Hepatocyte (in vitro differentiated cells): Measurements from ENCODE around the gene EXOC7. TPM values are rescaled to one million over a fixed set of nuclear protein-coding genes. Genes with fewer than 3 reads are reported as not detected.

Source experiments
- DNase-seq: peaks from one replicate; pipeline ENCODE4 v3.0.0-alpha.2; 2016; ENCODE audit warnings: low spot score
- H2AFZ ChIP-seq: fragments of 200-600 bp; sonication (generic); 2 replicates; pipeline ENCODE4 v1.6.0; 2016; ENCODE audit warnings: antibody characterized with exemption, mild to moderate bottlenecking
- H3K27ac ChIP-seq: fragments of 200-600 bp; sonication (generic); 2 replicates; pipeline ENCODE4 v1.5.1; 2016; ENCODE audit warnings: mild to moderate bottlenecking
- H3K27me3 ChIP-seq: fragments of 200-600 bp; sonication (generic); 2 replicates; pipeline ENCODE4 v1.6.1; 2016
- H3K36me3 ChIP-seq: fragments of 200-600 bp; sonication (generic); replicated peaks from 2 replicates; pipeline ENCODE4 v1.5.1; 2016; ENCODE audit warnings: low read depth; ENCODE audit not compliant: insufficient read depth
- H3K4me1 ChIP-seq: fragments of 200-600 bp; sonication (generic); 2 replicates; pipeline ENCODE4 v1.5.1; 2016; ENCODE audit warnings: mild to moderate bottlenecking, moderate library complexity; ENCODE audit not compliant: insufficient read depth
- H3K4me2 ChIP-seq: fragments of 200-600 bp; sonication (generic); 2 replicates; pipeline ENCODE4 v1.6.0; 2016
- H3K4me3 ChIP-seq: fragments of 200-600 bp; sonication (generic); 2 replicates; pipeline ENCODE4 v1.5.1; 2016; ENCODE audit warnings: mild to moderate bottlenecking
- H3K79me2 ChIP-seq: fragments of 200-600 bp; sonication (generic); 2 replicates; pipeline ENCODE4 v1.6.0; 2017; ENCODE audit warnings: mild to moderate bottlenecking
- H3K9me2 ChIP-seq: fragments of 200-600 bp; sonication (generic); replicated peaks from 2 replicates; pipeline ENCODE4 v1.6.0; 2017; ENCODE audit warnings: mild to moderate bottlenecking; ENCODE audit not compliant: insufficient read depth
- H3K9me3 ChIP-seq: fragments of 200-600 bp; sonication (generic); 2 replicates; pipeline ENCODE4 v1.5.1; 2016; ENCODE audit warnings: low read depth, mild to moderate bottlenecking
- H4K20me1 ChIP-seq: fragments of 200-600 bp; sonication (generic); 2 replicates; pipeline ENCODE4 v1.6.0; 2016; ENCODE audit warnings: mild to moderate bottlenecking; ENCODE audit not compliant: insufficient read depth, poor library complexity, severe bottlenecking
- EZH2 ChIP-seq: fragments of 200-600 bp; sonication (generic); IDR thresholded peaks from 2 replicates; pipeline ENCODE4 v1.6.1; 2016; ENCODE audit warnings: antibody characterized with exemption, mild to moderate bottlenecking, borderline replicate concordance
- EZH2phosphoT487 ChIP-seq: fragments of 200-600 bp; sonication (generic); IDR thresholded peaks from one replicate; pipeline ENCODE4 v1.6.1; 2018; ENCODE audit warnings: antibody characterized with exemption, mild to moderate bottlenecking, low read depth, moderate library complexity; ENCODE audit not compliant: unreplicated experiment, severe bottlenecking
- WGBS: methylation state at CpG from one replicate; pipeline ENCODE4 v1.1.6; 2016; ENCODE audit warnings: low lambda C conversion rate; ENCODE audit errors: missing lambda C conversion rate; 5-methylcytosine and 5-hydroxymethylcytosine counted together
- polyA plus RNA-seq: library from polyadenylated mRNA; unstranded; fragments of >200 nt; fragmentation: Nextera tagmentation; extraction: Ambion mirVana; gene quantifications from 2 replicates; pipeline ENCODE4 v1.2.1, GENCODE V29; 2016
- total RNA-seq: library from RNA; depleted of rRNA; stranded (reverse); fragments of >200 nt; gene quantifications from 2 replicates; pipeline ENCODE4 v1.2.3, GENCODE V29; 2014
- TF ChIP-seq, protein P1 (sequence below): fragments of 200-600 bp; sonication (generic); IDR thresholded peaks from 2 replicates; pipeline ENCODE4 v1.5.1; 2016; ENCODE audit warnings: antibody characterized with exemption, mild to moderate bottlenecking; ENCODE audit not compliant: poor library complexity

The EXOC7 gene
- total and polyA plus RNA-seq, 2 experiments from 2014 or later = 92.9 to 95.6 TPM

DNA sequence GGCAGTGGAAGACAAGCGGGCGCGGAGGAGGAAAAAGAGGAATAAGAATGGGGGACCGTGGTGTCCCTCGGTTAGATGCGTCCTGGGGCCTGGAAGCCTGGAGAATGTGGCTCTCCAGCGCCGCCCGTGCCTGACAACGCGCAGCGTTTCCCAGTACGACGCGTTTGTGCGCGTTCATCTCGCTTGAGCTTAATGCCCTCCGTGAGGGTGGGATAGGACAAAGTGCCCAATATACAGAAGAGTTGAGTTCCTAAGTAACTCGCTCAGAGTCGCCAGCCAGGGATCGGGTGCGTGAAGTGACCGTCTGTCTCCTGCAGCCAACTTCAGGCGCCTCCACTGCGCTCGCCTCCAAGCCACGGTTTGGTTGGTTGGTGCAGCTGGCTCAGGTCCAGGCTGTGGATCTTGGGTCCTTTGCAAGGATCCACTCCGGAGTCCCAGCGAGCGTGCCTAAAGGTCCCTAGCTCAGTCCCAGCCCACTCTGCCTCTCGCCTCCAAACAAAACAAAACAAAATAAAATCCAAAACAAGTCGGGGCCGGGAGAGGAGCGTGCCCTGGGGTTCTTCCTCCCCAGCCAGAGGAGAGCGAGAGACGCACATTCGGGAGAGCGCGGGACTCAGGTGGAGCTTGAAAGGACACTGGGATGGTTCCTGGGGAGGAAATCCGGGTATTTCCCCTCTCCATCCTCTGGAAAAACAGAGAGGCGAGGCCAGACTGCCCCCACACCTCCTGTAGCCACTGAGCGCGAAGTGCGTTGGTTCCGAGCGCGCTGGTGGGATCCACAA is 28.0 kb downstream of the EXOC7 start:
- TF ChIP-seq EZH2 (no peak), EZH2phosphoT487 (no peak)
- TF ChIP-seq, protein P1, sequence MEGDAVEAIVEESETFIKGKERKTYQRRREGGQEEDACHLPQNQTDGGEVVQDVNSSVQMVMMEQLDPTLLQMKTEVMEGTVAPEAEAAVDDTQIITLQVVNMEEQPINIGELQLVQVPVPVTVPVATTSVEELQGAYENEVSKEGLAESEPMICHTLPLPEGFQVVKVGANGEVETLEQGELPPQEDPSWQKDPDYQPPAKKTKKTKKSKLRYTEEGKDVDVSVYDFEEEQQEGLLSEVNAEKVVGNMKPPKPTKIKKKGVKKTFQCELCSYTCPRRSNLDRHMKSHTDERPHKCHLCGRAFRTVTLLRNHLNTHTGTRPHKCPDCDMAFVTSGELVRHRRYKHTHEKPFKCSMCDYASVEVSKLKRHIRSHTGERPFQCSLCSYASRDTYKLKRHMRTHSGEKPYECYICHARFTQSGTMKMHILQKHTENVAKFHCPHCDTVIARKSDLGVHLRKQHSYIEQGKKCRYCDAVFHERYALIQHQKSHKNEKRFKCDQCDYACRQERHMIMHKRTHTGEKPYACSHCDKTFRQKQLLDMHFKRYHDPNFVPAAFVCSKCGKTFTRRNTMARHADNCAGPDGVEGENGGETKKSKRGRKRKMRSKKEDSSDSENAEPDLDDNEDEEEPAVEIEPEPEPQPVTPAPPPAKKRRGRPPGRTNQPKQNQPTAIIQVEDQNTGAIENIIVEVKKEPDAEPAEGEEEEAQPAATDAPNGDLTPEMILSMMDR = no peak
- Histone ChIP-seq H3K79me2 (peaks cover 17% of the 10 kb centered on the region), H3K4me3 (no peak overlapping the region), H3K27ac (no peak overlapping the region), H3K4me1 (peaks cover 32% of the 10 kb centered on the region), H3K9me2 (no peaks in the 10 kb centered on the region), H4K20me1 (peaks cover 7% of the 10 kb centered on the region), H2AFZ (no peak overlapping the region), H3K9me3 (no peaks in the 10 kb centered on the region), H3K27me3 (peaks cover 70% of the 10 kb centered on the region), H3K36me3 (no peaks in the 10 kb centered on the region), H3K4me2 (peak overlapping the region; percentile 73)
- WGBS = 10% methylated on average over 45 of the region's 48 CpGs
- no peak for DNase-seq

- Histone ChIP-seq H3K4me3 (no peak within 1 kb of the TSS), H3K27me3 (peaks cover 63% of the 10 kb centered on the region), H3K79me2 (peaks cover 26% of the 10 kb centered on the region), H3K4me2 (peak within 1 kb of the TSS; percentile 73), H4K20me1 (peaks cover 7% of the 10 kb centered on the region), H3K36me3 (no peaks in the 10 kb centered on the region), H3K4me1 (peaks cover 24% of the 10 kb centered on the region), H3K9me3 (no peaks in the 10 kb centered on the region), H3K27ac (no peak within 1 kb of the TSS), H2AFZ (no peak within 1 kb of the TSS), H3K9me2 (no peaks in the 10 kb centered on the region)
- 3% methylated on average over 74 of the region's 92 CpGs for WGBS
- TF ChIP-seq, protein P1 = no peak
- TF ChIP-seq EZH2 (peak; percentile 53), EZH2phosphoT487 (peak; percentile 7)
- DNase-seq = peak; percentile 2
Observed at GRCh38 chr17:76074390-76075363, 28.9 kb downstream of the EXOC7 start, which contains the start of gene GALR2. Gene GALR2 (plus strand): TSS chr17:76074781. CDS start chr17:76074884, 103 bp downstream.

DNA sequence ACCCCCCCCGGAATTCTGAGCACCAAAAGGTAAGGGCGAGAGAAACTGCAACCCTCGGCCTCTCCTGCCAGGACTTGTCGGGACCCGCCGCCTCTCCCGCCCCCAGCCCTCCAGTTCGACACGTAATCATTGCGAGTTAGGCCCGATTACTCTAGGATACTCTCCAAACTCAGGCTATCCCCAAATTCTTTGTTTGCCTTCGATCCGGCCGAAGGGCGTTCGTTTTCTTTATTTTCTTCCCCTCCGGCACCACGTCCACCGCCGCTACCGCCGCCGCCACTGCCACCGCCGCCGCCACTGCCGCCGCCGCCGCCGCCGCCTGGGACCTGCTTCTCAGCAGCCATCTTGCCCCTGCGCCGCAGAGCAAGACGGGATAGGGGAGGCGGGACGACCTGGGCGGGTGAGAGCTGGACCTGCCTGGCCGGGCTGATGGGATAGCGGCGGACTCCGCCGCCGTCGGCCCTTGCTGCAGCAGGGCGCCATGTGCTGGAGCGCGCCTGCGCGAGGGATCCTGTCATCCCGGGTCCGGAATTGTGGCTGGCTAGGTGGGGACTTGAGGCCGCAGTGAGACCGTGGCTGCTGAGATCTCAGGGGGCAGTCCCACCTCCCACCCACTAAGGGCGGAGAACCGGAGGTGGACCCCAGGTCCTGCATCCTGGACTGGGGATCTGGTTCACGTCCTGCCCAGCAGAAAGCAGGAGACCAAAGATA is 31.3 kb downstream of the EXOC7 start, which contains the start of gene SRP68:
Gene SRP68, minus strand, starts transcription at position 370 of the 711 bp plus-strand sequence. Its CDS starts 26 bp downstream, at position 344.
- H3K9me2 ChIP-seq = no peaks in the 10 kb centered on the region
- H3K4me1 ChIP-seq = peaks cover 23% of the 10 kb centered on the region

More for the DNA sequence above, 31.3 kb downstream of the EXOC7 start, which contains the start of gene SRP68:
- H3K27ac ChIP-seq = peak within 1 kb of the TSS; percentile 74
- H2AFZ ChIP-seq = peak within 1 kb of the TSS; percentile 91
- peaks cover 45% of the 10 kb centered on the region for H3K79me2 ChIP-seq
- peaks cover 39% of the 10 kb centered on the region for H3K27me3 ChIP-seq
- DNase-seq = peak; percentile 96
- H3K36me3 ChIP-seq = no peaks in the 10 kb centered on the region
- TF ChIP-seq, protein P1 = no peak
- TF ChIP-seq EZH2 (no peak), EZH2phosphoT487 (no peak)
- peaks cover 18% of the 10 kb centered on the region for H4K20me1 ChIP-seq
- H3K4me2 ChIP-seq = peak within 1 kb of the TSS; percentile 92
- H3K4me3 ChIP-seq = peak within 1 kb of the TSS; percentile 82
- H3K9me3 ChIP-seq = no peaks in the 10 kb centered on the region
- WGBS = 1% methylated on average over 57 of the region's 57 CpGs
